ENCODE data around the gene WDR6.

The WDR6 gene

GRCh38 chr3:48982686-48983085, 24.5 kb upstream of the WDR6 start:
- no peak overlapping the region for H3K4me3 ChIP-seq (replicated peaks; ENCODE audit: low read depth, low read length)
- no peak for DNase-seq (ENCODE audit: extremely low read depth, low read depth)
- no peak for TF ChIP-seq CTCF (IDR thresholded peaks at IDR 0.05; ENCODE audit: low read depth, low read length, missing control alignments)

DNA sequence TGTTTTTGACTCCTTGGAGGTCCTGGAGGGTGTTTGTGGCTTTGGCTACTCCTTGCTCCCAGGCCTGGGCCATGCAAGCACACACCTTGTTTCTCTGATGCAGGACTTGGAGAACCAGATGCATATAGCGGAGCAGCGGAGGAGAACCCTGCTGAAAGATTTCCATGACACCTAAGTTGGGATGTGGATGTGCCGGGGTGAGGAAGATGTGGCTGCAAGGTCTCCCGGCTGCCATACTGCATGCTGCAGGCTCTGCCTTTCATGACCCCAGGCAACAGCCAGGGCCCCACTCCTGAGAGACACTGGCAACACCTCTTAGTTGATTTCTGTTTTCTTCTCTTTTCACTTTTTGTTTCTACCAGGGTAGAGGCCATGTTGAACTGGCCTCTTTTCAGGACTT, 24.1 kb upstream of the WDR6 start:
- no peak for TF ChIP-seq CTCF (IDR thresholded peaks at IDR 0.05; ENCODE audit: low read depth, low read length, missing control alignments)
- H3K4me3 ChIP-seq (replicated peaks; ENCODE audit: low read depth, low read length), result no peak overlapping the region
- DNase-seq (ENCODE audit: extremely low read depth, low read depth), result no peak

DNA sequence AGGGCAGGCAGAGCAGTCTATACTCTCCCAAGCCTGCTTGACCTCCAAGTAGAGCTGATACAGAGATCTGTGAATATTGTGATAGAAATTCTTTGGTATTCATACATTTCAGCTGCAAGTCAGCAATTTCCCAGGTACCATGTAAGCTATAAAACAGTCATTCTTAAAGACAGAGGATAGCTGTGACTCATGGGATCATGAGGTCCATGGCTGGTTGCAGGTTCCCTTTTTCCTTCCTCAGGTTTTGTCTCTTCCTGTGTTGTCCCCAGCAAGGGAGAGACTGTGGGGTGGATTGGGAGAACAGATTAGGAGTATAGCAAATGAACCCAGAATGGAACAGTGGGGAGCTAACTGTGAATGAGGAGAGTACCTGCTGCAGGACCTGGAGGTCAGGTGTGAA, 22.5 kb upstream of the WDR6 start:
- DNase-seq (ENCODE audit: extremely low read depth, low read depth), result no peak
- H3K4me3 ChIP-seq (replicated peaks; ENCODE audit: low read depth, low read length), result no peak overlapping the region
- TF ChIP-seq CTCF (IDR thresholded peaks at IDR 0.05; ENCODE audit: low read depth, low read length, missing control alignments), result no peak

GRCh38 chr3:48985831-48986376, 21.3 kb upstream of the WDR6 start:
- TF ChIP-seq CTCF (IDR thresholded peaks at IDR 0.05; ENCODE audit: low read depth, low read length, missing control alignments), result no peak
- no peak for DNase-seq (ENCODE audit: extremely low read depth, low read depth)
- H3K4me3 ChIP-seq (replicated peaks; ENCODE audit: low read depth, low read length), result no peak overlapping the region

- no peak for TF ChIP-seq CTCF (IDR thresholded peaks at IDR 0.05; ENCODE audit: low read depth, low read length, missing control alignments)
- H3K4me3 ChIP-seq (replicated peaks; ENCODE audit: low read depth, low read length), result peak overlapping the region; percentile 81
- no peak for DNase-seq (ENCODE audit: extremely low read depth, low read depth)
Observed at GRCh38 chr3:48989126-48989795, 17.9 kb upstream of the WDR6 start.

DNA sequence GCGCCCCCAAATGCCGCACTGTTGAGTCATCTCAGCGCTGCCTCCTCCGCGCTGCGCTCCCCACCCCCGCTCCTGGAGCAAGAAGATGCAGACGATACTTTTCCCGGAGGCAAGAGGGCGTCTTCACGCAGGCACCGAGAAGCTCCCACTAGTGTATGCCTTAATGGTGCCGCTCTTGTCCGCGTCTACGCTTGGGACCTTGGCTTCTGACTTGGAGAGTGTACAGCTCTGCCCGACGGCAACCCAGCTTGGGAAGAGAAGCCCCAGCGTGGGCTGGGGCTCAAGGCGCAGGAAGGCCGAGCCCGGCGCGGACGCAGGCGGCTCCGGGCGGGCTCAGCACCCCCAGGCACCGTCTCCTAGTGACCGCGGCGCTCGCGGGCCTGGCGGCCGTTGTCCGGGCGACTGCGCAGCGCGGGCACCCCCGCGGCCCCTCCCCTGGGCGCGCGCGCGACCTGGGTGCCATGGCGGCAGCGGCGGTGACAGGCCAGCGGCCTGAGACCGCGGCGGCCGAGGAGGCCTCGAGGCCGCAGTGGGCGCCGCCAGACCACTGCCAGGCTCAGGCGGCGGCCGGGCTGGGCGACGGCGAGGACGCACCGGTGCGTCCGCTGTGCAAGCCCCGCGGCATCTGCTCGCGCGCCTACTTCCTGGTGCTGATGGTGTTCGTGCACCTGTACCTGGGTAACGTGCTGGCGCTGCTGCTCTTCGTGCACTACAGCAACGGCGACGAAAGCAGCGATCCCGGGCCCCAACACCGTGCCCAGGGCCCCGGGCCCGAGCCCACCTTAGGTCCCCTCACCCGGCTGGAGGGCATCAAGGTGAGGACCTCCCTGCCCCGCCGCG, 17.2 kb upstream of the WDR6 start, which contains the start of gene P4HTM:
Gene P4HTM, plus strand, starts transcription at position 446 of the 840 bp plus-strand sequence. Its CDS starts 16 bp downstream, at position 462.
- TF ChIP-seq CTCF (IDR thresholded peaks at IDR 0.05; ENCODE audit: low read depth, low read length, missing control alignments), result peak; percentile 19
- peak within 1 kb of the TSS; percentile 81 for H3K4me3 ChIP-seq (replicated peaks; ENCODE audit: low read depth, low read length)
- DNase-seq (ENCODE audit: extremely low read depth, low read depth), result peak; percentile 82
